Activated CD8-positive, alpha-beta memory T cell treated with anti-CD3 and anti-CD28 coated beads for 1 hour (primary cell): ENCODE measurements around the gene GTF3C1.
"Not testable (repeated sequence)": the region's sequence is repeated elsewhere in the genome, so short reads cannot be mapped to it uniquely, and the experiment has no call there.

Source experiments
- DNase-seq, 2 donors: peaks; one replicate each; pipeline ENCODE4 v3.0.0-alpha.2; 2020; ENCODE audit warnings: low read depth in 1 of 2; ENCODE audit errors: extremely low read depth in 1 of 2

The GTF3C1 gene

GRCh38 chr16:27464626-27465482 lies 84.9 kb downstream of the GTF3C1 start:
- DNase-seq: no peak

- peak; percentile 47 to 65 for DNase-seq
These were observed 85.7 kb downstream of the GTF3C1 start for GRCh38 chr16:27463741-27464591.

GRCh38 chr16:27462846-27463682 lies 86.6 kb downstream of the GTF3C1 start:
- no peak for DNase-seq

- no peak for DNase-seq
These were observed 87.4 kb downstream of the GTF3C1 start for GRCh38 chr16:27462200-27462845.

DNA sequence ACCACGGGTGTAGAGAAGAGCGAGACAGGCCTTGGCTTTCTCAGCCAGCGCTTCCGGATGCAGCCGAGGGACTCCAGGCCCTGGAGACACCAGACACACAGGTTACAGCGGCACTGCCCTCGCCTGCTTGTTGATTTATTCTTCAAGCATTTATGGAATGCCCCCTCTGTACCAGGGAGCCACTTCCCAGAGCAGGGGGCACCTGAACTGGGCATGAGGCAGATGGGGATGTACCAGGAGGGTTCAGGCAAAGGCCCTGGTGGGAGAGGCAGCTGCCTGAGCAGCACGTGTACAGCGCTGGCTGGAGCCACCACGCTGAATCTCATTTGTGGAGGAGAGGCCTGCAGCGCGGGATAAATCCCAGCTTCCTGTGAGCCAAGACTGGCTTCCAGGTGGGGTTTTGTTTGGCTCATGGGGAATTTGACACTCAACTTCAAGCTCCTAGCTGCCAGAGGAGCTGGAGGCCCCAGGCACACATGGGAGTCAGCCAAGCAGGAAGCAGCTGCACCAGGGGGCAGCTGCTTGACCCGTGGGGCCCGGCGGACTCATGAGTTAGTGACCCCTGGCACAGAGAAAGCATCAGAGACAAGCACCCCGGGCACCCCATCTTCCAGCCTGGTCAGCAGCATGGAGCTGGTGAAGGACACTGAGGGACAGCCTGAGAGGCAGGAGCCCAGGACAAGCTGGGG lies 88.1 kb downstream of the GTF3C1 start:
- DNase-seq: no peak

DNA sequence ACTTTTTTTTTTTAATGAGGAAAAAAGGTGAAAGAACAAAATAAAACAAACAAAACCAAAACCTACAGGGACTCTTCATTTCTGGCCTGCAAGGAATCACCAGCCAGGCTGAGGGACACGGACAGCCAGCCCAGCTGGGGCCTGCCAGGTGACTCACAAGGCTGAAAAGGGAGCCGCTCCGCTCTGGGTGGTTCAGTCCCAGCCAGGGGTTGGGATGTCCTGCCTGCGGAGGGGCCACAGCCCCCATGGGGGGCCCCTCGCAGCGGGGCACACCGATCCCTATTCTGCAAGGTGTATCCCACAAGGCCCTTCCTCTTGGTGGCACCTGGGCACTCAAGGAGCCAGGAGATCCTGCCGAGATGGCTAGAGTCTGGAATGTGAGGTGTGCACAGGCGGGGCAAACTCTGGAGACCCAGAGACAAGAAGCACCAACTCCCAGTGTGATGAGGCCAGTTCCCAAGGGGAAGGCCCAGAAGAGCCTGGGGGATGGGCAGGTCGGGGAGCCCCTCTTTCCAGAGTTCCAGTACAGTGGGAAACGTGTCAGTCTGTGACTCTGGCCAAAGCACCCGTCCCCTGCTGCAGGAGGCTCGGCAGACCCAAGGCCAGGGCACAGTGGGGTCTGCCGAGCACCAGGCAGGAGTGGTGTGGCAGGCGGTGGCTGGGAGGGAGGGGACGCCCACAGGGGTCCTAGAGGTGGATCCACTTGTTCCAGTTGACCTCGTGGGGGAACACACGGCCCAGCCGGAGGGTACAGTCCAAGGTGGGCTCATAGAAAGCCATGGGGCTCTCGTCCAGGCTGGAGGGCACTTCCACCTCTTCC lies 88.8 kb downstream of the GTF3C1 start:
- DNase-seq: no peak

DNA sequence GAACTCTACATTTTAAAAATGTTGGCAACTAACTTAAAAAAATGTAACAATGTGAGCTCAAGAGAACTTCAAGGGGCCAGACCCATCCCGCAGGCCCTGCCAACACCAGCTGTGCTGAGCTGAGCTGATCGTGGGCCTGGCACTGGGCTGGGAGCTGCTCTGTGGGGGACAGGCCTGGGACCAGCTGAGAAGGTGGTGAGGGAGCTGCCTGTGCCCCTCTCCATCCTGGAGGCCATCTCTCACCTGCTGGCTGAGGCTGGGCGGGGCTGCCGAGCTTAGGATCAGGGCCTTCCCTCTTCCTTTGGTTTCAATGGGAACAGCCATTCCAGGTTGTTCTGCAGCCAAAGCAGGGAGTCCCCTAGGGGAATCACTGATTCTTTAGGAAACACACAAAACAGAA lies 89.5 kb downstream of the GTF3C1 start:
- no peak for DNase-seq

DNA sequence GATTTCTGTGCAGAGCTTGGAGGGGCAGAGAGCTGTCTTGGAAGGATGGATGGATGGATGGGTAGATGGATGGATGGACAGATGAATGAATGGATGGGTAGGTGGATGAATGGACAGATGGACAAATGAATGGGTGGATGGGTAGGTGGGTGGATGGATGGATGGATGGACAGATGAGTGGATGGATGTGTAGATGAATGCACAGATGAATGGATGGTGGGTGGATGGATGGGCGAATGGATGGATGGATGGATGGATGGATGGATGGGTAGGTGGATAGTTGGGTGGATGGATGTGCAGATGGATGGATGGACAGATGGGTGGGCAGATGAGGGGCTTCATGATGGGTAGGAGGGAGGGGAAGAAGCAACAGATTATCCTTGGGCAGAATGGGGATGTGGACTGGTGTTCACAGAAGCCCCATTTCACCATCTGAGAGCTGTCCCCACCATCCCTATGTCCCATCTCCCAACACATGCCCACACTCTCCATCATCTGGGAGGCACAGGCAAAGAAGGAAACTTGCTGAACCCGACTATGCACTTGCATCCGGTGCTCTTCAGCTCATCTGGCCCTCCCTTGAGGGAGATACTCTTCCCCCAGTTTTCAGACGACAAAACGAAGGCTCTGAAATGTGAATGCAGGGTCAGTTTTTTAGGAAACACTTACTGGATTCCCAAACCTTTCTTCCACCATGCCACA lies 90.6 kb downstream of the GTF3C1 start:
- DNase-seq: no peak

GRCh38 chr16:27458258-27458657 lies 91.5 kb downstream of the GTF3C1 start:
- no peak for DNase-seq

DNA sequence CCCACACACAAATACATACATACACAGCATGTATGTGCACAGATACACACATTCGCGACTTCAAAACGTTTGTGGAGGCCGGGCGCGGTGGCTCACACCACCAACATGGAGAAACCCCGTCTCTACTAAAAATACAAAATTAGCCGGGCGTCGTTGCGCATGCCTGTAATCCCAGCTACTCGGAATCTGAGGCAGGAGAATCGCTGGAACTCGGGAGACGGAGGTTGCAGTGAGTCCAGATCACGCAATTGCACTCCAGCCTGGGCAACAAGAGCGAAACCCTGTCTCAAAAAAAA lies 92.2 kb downstream of the GTF3C1 start:
- not testable (repeated sequence) for DNase-seq

DNA sequence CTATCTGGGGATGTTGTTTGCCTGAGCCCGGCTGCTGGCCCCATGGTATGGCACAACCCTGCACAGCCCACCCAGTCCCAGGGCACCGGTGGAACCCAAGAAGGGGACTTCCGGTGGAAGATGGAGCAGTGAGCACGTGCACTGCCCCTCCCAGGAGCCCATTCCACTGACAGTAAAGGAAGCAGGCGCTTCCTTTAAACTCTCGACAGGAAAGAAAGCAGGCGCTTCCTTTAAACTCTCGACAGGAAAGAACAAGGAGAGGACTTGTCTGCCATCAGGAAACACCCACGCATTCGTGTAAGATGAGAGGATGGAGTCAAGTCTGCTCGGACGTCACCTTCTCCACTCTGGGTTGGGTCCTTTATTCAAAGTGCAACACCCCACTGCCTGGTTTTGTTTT lies 94.0 kb downstream of the GTF3C1 start:
- no peak for DNase-seq

DNA sequence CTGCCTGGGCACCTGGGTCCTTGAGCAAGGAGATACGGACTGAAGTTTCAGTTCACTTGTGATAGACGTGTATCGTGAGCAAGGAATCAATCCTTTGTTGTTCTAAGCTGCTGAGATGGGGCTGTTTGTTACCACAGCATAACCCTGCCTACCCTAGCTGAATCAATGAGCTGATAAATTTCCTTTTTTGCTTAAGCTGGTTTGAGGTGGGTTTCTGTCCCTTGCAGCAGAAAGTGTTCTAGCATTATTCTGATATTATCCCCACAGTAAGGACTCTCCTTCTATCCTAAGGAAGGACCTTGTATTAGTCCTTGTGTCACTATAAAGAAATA lies 96.3 kb downstream of the GTF3C1 start:
- no peak for DNase-seq

GRCh38 chr16:27452569-27453493 lies 96.9 kb downstream of the GTF3C1 start:
- DNase-seq: no peak

DNA sequence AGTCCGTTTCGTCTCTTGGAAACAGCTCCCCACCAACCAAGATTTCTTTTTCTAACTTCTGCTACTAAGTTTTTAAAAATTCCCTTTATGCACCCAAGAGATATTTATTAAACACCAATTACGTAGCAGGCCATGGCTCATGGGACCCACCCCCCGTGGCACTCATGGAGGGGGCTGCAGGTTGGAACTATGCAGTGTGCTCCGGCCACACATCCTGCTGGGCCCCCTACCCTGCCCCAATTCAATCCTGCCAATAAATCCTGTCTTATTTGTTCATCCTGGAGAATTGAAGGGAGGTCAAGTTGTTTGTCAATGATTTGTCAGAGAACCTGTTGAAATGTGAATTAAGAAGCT lies 99.5 kb downstream of the GTF3C1 start:
- no peak for DNase-seq

DNA sequence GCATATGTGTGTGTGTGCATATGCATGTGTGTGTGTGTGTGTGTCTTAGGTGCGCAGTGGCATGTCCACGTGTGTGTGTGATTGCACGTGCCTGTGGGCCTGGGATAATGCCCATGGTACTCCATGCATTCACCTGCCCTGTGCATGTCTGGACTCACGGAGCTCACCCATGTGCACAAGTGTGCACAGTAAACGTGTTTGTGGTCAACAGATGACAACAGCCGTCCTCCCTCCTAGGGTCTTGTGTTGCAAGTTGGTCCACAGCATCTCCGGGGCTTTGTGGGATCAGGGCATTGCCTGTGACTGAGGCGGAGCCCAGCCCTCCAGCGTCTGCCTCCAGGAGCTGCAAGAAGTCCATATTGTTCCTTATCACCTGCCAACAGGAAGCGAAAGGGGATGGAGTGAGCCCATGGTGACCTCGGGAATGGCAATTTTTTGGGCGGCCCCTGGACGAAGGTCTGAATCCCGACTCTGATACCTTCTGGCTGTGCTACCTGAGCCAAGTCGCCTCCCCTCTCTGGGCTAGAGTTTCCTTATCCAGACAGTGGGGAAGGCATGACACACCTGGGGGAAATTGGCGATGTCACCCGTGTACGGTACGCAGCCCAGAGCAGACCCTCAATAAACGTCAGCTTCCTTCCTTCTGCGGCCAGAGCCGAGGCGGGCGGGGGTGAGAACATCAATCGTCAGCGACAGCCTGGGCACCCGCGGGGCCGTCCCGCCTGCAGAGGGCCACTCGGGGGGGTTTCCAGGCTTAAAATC lies 100.1 kb downstream of the GTF3C1 start:
- DNase-seq: peak; percentile 66 to 89

GRCh38 chr16:27448532-27449433 lies 100.9 kb downstream of the GTF3C1 start:
- no peak for DNase-seq
